Islet of Langerhans (tissue), 1 donor: ENCODE measurements around the gene SHCBP1.
"Not testable (repeated sequence)": the region's sequence is repeated elsewhere in the genome, so short reads cannot be mapped to it uniquely, and the experiment has no call there.

Experiments used
- FAIRE-seq: peaks from one replicate; lab custom pipeline; 2011; peaks lifted over from hg19 to GRCh38; lab: Jason Lieb, UNC

SHCBP1 gene

GRCh38 chr16:46621006-46621933 is at the start of gene SHCBP1:
TSS of gene SHCBP1 (minus strand) at chr16:46621379. CDS start at chr16:46621359, 20 bp downstream.
- FAIRE-seq, result no peak

- FAIRE-seq, result no peak
Measured at GRCh38 chr16:46662123-46662522, 40.9 kb upstream of the SHCBP1 start.

- no peak for FAIRE-seq
Measured at GRCh38 chr16:46658925-46659324, 37.7 kb upstream of the SHCBP1 start.

GRCh38 chr16:46651305-46651704 is 30.1 kb upstream of the SHCBP1 start:
- no peak for FAIRE-seq

GRCh38 chr16:46650254-46650623 is 29.1 kb upstream of the SHCBP1 start:
- FAIRE-seq, result no peak

GRCh38 chr16:46649588-46650253 is 28.5 kb upstream of the SHCBP1 start:
- no peak for FAIRE-seq

GRCh38 chr16:46648656-46649055 is 27.5 kb upstream of the SHCBP1 start:
- no peak for FAIRE-seq

- FAIRE-seq, result no peak
Measured at GRCh38 chr16:46638947-46639925, 18.1 kb upstream of the SHCBP1 start.

GRCh38 chr16:46632778-46633733 is 11.9 kb upstream of the SHCBP1 start:
- FAIRE-seq, result no peak

- FAIRE-seq, result no peak
Measured at GRCh38 chr16:46629331-46630219, 8.4 kb upstream of the SHCBP1 start.

- FAIRE-seq, result no peak
Measured at GRCh38 chr16:46627746-46628145, 6.6 kb upstream of the SHCBP1 start.

GRCh38 chr16:46626681-46627080 is 5.5 kb upstream of the SHCBP1 start:
- not testable (repeated sequence) for FAIRE-seq

GRCh38 chr16:46624862-46625261 is 3.7 kb upstream of the SHCBP1 start:
- FAIRE-seq, result not testable (repeated sequence)

- FAIRE-seq, result not testable (repeated sequence)
Measured at GRCh38 chr16:46623707-46624106, 2.5 kb upstream of the SHCBP1 start.

GRCh38 chr16:46623246-46623645 is 2.1 kb upstream of the SHCBP1 start:
- not testable (repeated sequence) for FAIRE-seq

GRCh38 chr16:46621934-46622676 is 926 bp upstream of the SHCBP1 start:
- no peak for FAIRE-seq

GRCh38 chr16:46620266-46621005 is 743 bp downstream of the SHCBP1 start:
- FAIRE-seq, result no peak

- FAIRE-seq, result no peak
Measured at GRCh38 chr16:46618516-46618915, 2.7 kb downstream of the SHCBP1 start.

- FAIRE-seq, result no peak
Measured at GRCh38 chr16:46614006-46614405, 7.2 kb downstream of the SHCBP1 start.
